ENCODE data around the gene FGF8.

GRCh38 chr10:101818872-101819633, 43.1 kb upstream of the FGF8 start:
- no peak for TF ChIP-seq CTCF (IDR thresholded peaks at IDR 0.05)
- TF ChIP-seq POLR2A (IDR thresholded peaks at IDR 0.05), result no peak

Measured in breast epithelium (tissue), 3 donors.